Mesenteric fat pad (tissue), 1 donor: ENCODE measurements around the gene ALKBH8. TPM values are rescaled to one million over a fixed set of nuclear protein-coding genes. Genes with fewer than 3 reads are reported as not detected.

Source experiments
- total RNA-seq: library from RNA; stranded (reverse); fragmentation: NEBNext Ultra II Directional; extraction: Animal tissue kit (Norgen Biotek cat#: 25700); gene quantifications from one replicate; pipeline ENCODE4 v1.2.1, GENCODE V29; 2021
- donor health status: DM: yes; HTN: yes; CAD: no.

Gene ALKBH8
- total RNA-seq, 1 donor from 2014 or later = 6.4 TPM

Other genes starting within 250 kb of the ALKBH8 start
- gene CWF19L2, start 107.9 kb downstream of the ALKBH8 start, total RNA-seq = 12.2 TPM
- 0.16 TPM for gene ELMOD1, start 25.4 kb upstream of the ALKBH8 start, total RNA-seq
- not detected for gene SLN, start 146.3 kb upstream of the ALKBH8 start, total RNA-seq